H1 (cell line): ENCODE measurements around the gene SLC48A1. TPM values are rescaled to one million over a fixed set of nuclear protein-coding genes. Genes with fewer than 3 reads are reported as not detected.
A peak's percentile ranks its signal among the peaks of the same experiment; 100 is the strongest.

Experiments used
- CTCF ChIA-PET: fragments of 300-600 bp; sonication (Branson Sonifier 250); formaldehyde crosslinking; loops from one replicate; lab custom pipeline; 2021; ENCODE audit not compliant: partially characterized antibody; lab: Charles Lee
- POLR2A ChIA-PET: fragments of 300-600 bp; sonication (Branson Sonifier 250); formaldehyde crosslinking; loops from one replicate; lab custom pipeline; 2021; ENCODE audit warnings: inconsistent platforms; ENCODE audit not compliant: partially characterized antibody; lab: Charles Lee
- DNase-seq, 2 experiments: peaks; one replicate each; pipeline versions ENCODE4 v3.0.0 to v3.0.0-alpha.2; 2010 to 2022; ENCODE audit warnings: low spot score in 2 of 2, low read depth in 1 of 2, mixed read lengths in 1 of 2
- FAIRE-seq: peaks from 2 replicates; lab custom pipeline; 2011; peaks lifted over from hg19 to GRCh38; lab: Jason Lieb, UNC
- H2AFZ ChIP-seq: 2 replicates; pipeline ENCODE4 v1.8.1; 2012; ENCODE audit warnings: low read length, inconsistent platforms
- H2AK5ac ChIP-seq: 2 replicates; pipeline ENCODE4 v1.6.1; 2013; ENCODE audit warnings: low read depth, low read length
- H2BK120ac ChIP-seq: replicated peaks from 2 replicates; pipeline ENCODE3; 2013; ENCODE audit warnings: low read depth, low read length, inconsistent platforms
- H2BK12ac ChIP-seq: 2 replicates; pipeline ENCODE4 v1.6.1; 2013; ENCODE audit warnings: low read depth, low read length
- H2BK15ac ChIP-seq: 2 replicates; pipeline ENCODE4 v1.6.1; 2013; ENCODE audit warnings: low read length
- H2BK20ac ChIP-seq: 2 replicates; pipeline ENCODE4 v1.6.1; 2013; ENCODE audit warnings: low read length
- H2BK5ac ChIP-seq: 2 replicates; pipeline ENCODE4 v1.6.1; 2013; ENCODE audit warnings: low read depth, low read length
- H3K14ac ChIP-seq: 2 replicates; pipeline ENCODE4 v1.6.1; 2013; ENCODE audit warnings: inconsistent platforms; ENCODE audit not compliant: insufficient read length
- H3K18ac ChIP-seq: 2 replicates; pipeline ENCODE4 v1.6.1; 2013; ENCODE audit warnings: low read length; ENCODE audit errors: extremely low read depth
- H3K23ac ChIP-seq: 2 replicates; pipeline ENCODE4 v1.6.1; 2013; ENCODE audit warnings: inconsistent platforms; ENCODE audit not compliant: insufficient read length
- H3K23me2 ChIP-seq: 2 replicates; pipeline ENCODE4 v1.6.1; 2013; ENCODE audit warnings: low read depth, low read length
- H3K27ac ChIP-seq: 2 replicates; pipeline ENCODE4 v1.6.1; 2011; ENCODE audit warnings: low read depth, low read length, inconsistent platforms
- H3K27me3 ChIP-seq, 4 experiments: replicated peaks in 1 of 4; 1 replicate in 1 of 4; 2 replicates in 3 of 4; pipeline versions ENCODE4 v1.6.1 to v1.8.1; 2011 to 2013; ENCODE audit warnings: low read length in 3 of 4, mild to moderate bottlenecking in 3 of 4, inconsistent platforms in 2 of 4, mixed read lengths in 2 of 4, moderate library complexity in 1 of 4; ENCODE audit not compliant: control insufficient read depth in 3 of 4, insufficient read depth in 3 of 4; ENCODE audit errors: extremely low read depth in 1 of 4
- H3K36me3 ChIP-seq, 4 experiments: 2 replicates each; pipeline versions ENCODE4 v1.6.1 to v1.8.1; 2011 to 2013; ENCODE audit warnings: mild to moderate bottlenecking in 4 of 4, low read length in 3 of 4, moderate library complexity in 2 of 4, control low read depth in 1 of 4, inconsistent platforms in 1 of 4; ENCODE audit not compliant: insufficient read depth in 4 of 4, control insufficient read depth in 2 of 4
- H3K4ac ChIP-seq: replicated peaks from 2 replicates; pipeline ENCODE3; 2013; ENCODE audit warnings: low read length, low read depth, mixed read lengths, inconsistent platforms; ENCODE audit not compliant: insufficient read length
- H3K4me1 ChIP-seq, 4 experiments: replicated peaks in 1 of 4; 1 replicate in 1 of 4; 2 replicates in 3 of 4; pipeline versions ENCODE4 v1.6.1 to v1.8.1; 2011 to 2013; ENCODE audit warnings: low read length in 3 of 4, inconsistent platforms in 2 of 4, mixed read lengths in 1 of 4; ENCODE audit not compliant: insufficient read depth in 4 of 4, control insufficient read depth in 3 of 4
- H3K4me2 ChIP-seq, 2 experiments: 2 replicates each; pipeline versions ENCODE4 v1.6.1 to v1.8.1; 2011 to 2013; ENCODE audit warnings: low read depth in 2 of 2, low read length in 2 of 2, control low read depth in 1 of 2, inconsistent platforms in 1 of 2, mild to moderate bottlenecking in 1 of 2; ENCODE audit not compliant: insufficient read depth in 1 of 2
- H3K4me3 ChIP-seq, 4 experiments: fragments of 200-600, 300-600 bp in 1 of 4; sonication (generic), shearing (Covaris generic), sonication (Bioruptor Twin) in 1 of 4; 2 replicates each; pipeline versions ENCODE4 v1.5.1 to v1.8.1; 2011 to 2016; ENCODE audit warnings: low read length in 4 of 4, low read depth in 3 of 4, control low read depth in 2 of 4, inconsistent platforms in 2 of 4, mild to moderate bottlenecking in 2 of 4, mixed read lengths in 1 of 4, moderate library complexity in 1 of 4; ENCODE audit not compliant: insufficient read depth in 2 of 4; ENCODE audit errors: extremely low read depth in 1 of 4
- H3K56ac ChIP-seq: replicated peaks from 2 replicates; pipeline ENCODE3; 2013; ENCODE audit warnings: low read depth, mild to moderate bottlenecking, mixed read lengths, low read length, inconsistent platforms; ENCODE audit not compliant: insufficient read length
- H3K79me1 ChIP-seq: 2 replicates; pipeline ENCODE4 v1.6.1; 2013; ENCODE audit warnings: low read depth, low read length, control low read depth
- H3K79me2 ChIP-seq, 2 experiments: 2 replicates each; pipeline versions ENCODE4 v1.6.1 to v1.8.1; 2012 to 2013; ENCODE audit warnings: low read length in 2 of 2, mild to moderate bottlenecking in 2 of 2, inconsistent platforms in 1 of 2; ENCODE audit not compliant: insufficient read depth in 2 of 2, control insufficient read depth in 1 of 2
- H3K9ac ChIP-seq, 4 experiments: replicated peaks in 1 of 4; 1 replicate in 1 of 4; 2 replicates in 3 of 4; pipeline versions ENCODE4 v1.6.1 to v1.8.1; 2011 to 2013; ENCODE audit warnings: low read depth in 3 of 4, low read length in 3 of 4, control low read depth in 2 of 4, mild to moderate bottlenecking in 2 of 4, moderate library complexity in 2 of 4, inconsistent platforms in 1 of 4; ENCODE audit errors: extremely low read depth in 1 of 4
- H3K9me3 ChIP-seq, 2 experiments: 2 replicates each; pipeline versions ENCODE4 v1.6.1 to v1.8.1; 2012 to 2013; ENCODE audit warnings: mild to moderate bottlenecking in 2 of 2, moderate library complexity in 2 of 2, control low read depth in 1 of 2, inconsistent platforms in 1 of 2, low read depth in 1 of 2, low read length in 1 of 2, mixed read lengths in 1 of 2; ENCODE audit not compliant: insufficient read depth in 2 of 2
- H4K20me1 ChIP-seq, 2 experiments: replicated peaks in 1 of 2; 2 replicates each; pipeline versions ENCODE3 to v1.8.1; 2011 to 2013; ENCODE audit warnings: inconsistent platforms in 2 of 2, low read length in 2 of 2, mild to moderate bottlenecking in 1 of 2; ENCODE audit not compliant: insufficient read depth in 2 of 2, control insufficient read depth in 1 of 2
- H4K5ac ChIP-seq: 2 replicates; pipeline ENCODE4 v1.6.1; 2013; ENCODE audit warnings: low read length, low read depth, mixed read lengths, inconsistent platforms; ENCODE audit not compliant: insufficient read length
- H4K8ac ChIP-seq: 2 replicates; pipeline ENCODE4 v1.8.0; 2013; ENCODE audit warnings: mild to moderate bottlenecking, moderate library complexity, low read length, inconsistent platforms; ENCODE audit not compliant: insufficient read depth; ENCODE audit errors: extremely low read depth
- H4K91ac ChIP-seq: replicated peaks from 2 replicates; pipeline ENCODE3; 2013; ENCODE audit warnings: low read length, mixed read lengths, inconsistent platforms; ENCODE audit not compliant: insufficient read length
- CTCF ChIP-seq, 3 experiments: IDR thresholded peaks; 1 replicate in 2 of 3; 2 replicates in 1 of 3; pipeline versions ENCODE4 v1.5.1 to v1.6.1; 2011; ENCODE audit warnings: low read length in 3 of 3, mild to moderate bottlenecking in 3 of 3, inconsistent platforms in 2 of 3, low read depth in 1 of 3, moderate library complexity in 1 of 3; ENCODE audit not compliant: insufficient read depth in 1 of 3; ENCODE audit errors: control extremely low read depth in 1 of 3
- EP300 ChIP-seq, 2 experiments: IDR thresholded peaks; 1 replicate in 1 of 2; 2 replicates in 1 of 2; pipeline ENCODE4 v1.6.1; 2011 to 2012; ENCODE audit warnings: low read depth in 2 of 2, low read length in 2 of 2, mild to moderate bottlenecking in 2 of 2, borderline replicate concordance in 1 of 2, inconsistent platforms in 1 of 2, moderate library complexity in 1 of 2
- JUN ChIP-seq: IDR thresholded peaks from 2 replicates; pipeline ENCODE4 v1.6.1; 2011; ENCODE audit warnings: low read depth, mild to moderate bottlenecking, improper control_type of control experiment, low read length
- RAD21 ChIP-seq, 2 experiments: IDR thresholded peaks in 1 of 2; conservative IDR thresholded peaks in 1 of 2; 2 replicates each; pipeline ENCODE4 v1.6.1; 2011; ENCODE audit warnings: low read depth in 2 of 2, low read length in 2 of 2, improper control_type of control experiment in 1 of 2, inconsistent platforms in 1 of 2, mild to moderate bottlenecking in 1 of 2, moderate library complexity in 1 of 2
- SAP30 ChIP-seq: fragments of 300-600 bp; sonication (generic); IDR thresholded peaks from 2 replicates; pipeline ENCODE4 v1.7.1; 2012; ENCODE audit warnings: low read length, moderate library complexity, mild to moderate bottlenecking, inconsistent platforms; ENCODE audit not compliant: insufficient read depth, insufficient replicate concordance
- WGBS, 2 experiments: shearing (Covaris generic) in 1 of 2; methylation state at CpG; one replicate each; pipeline versions ENCODE4 v1.1.6 to v1.1.7; 2013 to 2015; ENCODE audit warnings: low lambda C conversion rate in 2 of 2, mixed read lengths in 2 of 2, inconsistent platforms in 1 of 2, low coverage in 1 of 2, missing lambda C conversion rate in 1 of 2; ENCODE audit not compliant: insufficient replicate concordance in 2 of 2, insufficient coverage in 1 of 2, insufficient read length in 1 of 2; ENCODE audit errors: extremely low coverage in 1 of 2, missing lambda C conversion rate in 1 of 2; 5-methylcytosine and 5-hydroxymethylcytosine counted together
- polyA plus RNA-seq, 7 experiments: library from polyadenylated mRNA; depleted of rRNA in 3 of 7; stranded (reverse) in 5 of 7; unstranded in 2 of 7; fragments of >200 nt in 5 of 7; fragments of 200-250 nt in 2 of 7; gene quantifications; 1 replicate in 5 of 7; 2 replicates in 1 of 7; 4 replicates in 1 of 7; pipeline versions ENCODE4 v1.2.1 to v1.2.3, GENCODE V29; 2011 to 2013; ENCODE audit warnings: missing spikeins in 2 of 7, mixed read lengths in 2 of 7
- total RNA-seq: library from RNA; stranded (reverse); fragmentation: NEBNext Ultra II Directional; extraction: Animal tissue kit (Norgen Biotek cat#: 25700); gene quantifications from 2 replicates; pipeline ENCODE4 v1.2.1, GENCODE V29; 2021

SLC48A1 gene
- total and polyA plus RNA-seq, 2 of the 8 experiments (the other 6 are each of a cell fraction or from before 2014, with no cell fraction given) = 9.5 to 14.1 TPM

- Histone ChIP-seq H2BK120ac (no peak overlapping the region), H3K79me1 (no peaks in the 10 kb centered on the region), H2BK5ac (no peak overlapping the region), H3K18ac (no peak overlapping the region), H3K14ac (no peak overlapping the region), H2BK15ac (no peak overlapping the region), H4K8ac (no peak overlapping the region), H3K9ac (no peak overlapping the region), H3K9me3 (no peaks in the 10 kb centered on the region), H3K79me2 (no peaks in the 10 kb centered on the region), H3K27ac (no peak overlapping the region), H2AK5ac (0 out of 2 replicates have a peak overlapping the region, but pooled peaks have one; percentile 11), H2AFZ (no peak overlapping the region), H3K23ac (no peak overlapping the region), H2BK20ac (no peak overlapping the region), H3K4ac (no peak overlapping the region), H3K4me1 (peaks cover 3 to 12% (median 9%) of the 10 kb centered on the region in 4 experiments; a peak in 5 of 7 replicates), H3K36me3 (no peaks in the 10 kb centered on the region), H3K23me2 (no peaks in the 10 kb centered on the region), H4K91ac (no peak overlapping the region), H3K4me2 (no peak overlapping the region), H3K4me3 (no peak overlapping the region), H4K5ac (no peak overlapping the region), H2BK12ac (no peak overlapping the region), H3K56ac (no peak overlapping the region), H3K27me3 (no peaks in the 10 kb centered on the region; a peak in 1 of 7 replicates), H4K20me1 (no peaks in the 10 kb centered on the region)
- TF ChIP-seq RAD21 (IDR thresholded peaks at IDR 0.05 in 1 of 2, conservative IDR thresholded peaks at IDR 0.05 in 1 of 2; ENCODE audit: low read depth in 2 of 2, low read length in 2 of 2) (peak; percentile 83 to 87), EP300 (IDR thresholded peaks at IDR 0.05; ENCODE audit: borderline replicate concordance in 1 of 2, low read depth in 2 of 2, low read length in 2 of 2) (no peak), SAP30 (no peak), CTCF (IDR thresholded peaks at IDR 0.05; ENCODE audit: control extremely low read depth in 1 of 3, insufficient read depth in 1 of 3, low read depth in 1 of 3, low read length in 3 of 3) (peak; percentile 63 to 89 (median 77)), JUN (no peak)
- CTCF ChIA-PET = interaction anchor here (0.6 to 58.8 kb wide), 23 partner anchors 11 to 1175 kb away, joined by 3 to 2442 read pairs (median 3); partner anchors contain the start of genes ENDOU, HDAC7, RAPGEF3 and RPAP3
- no peak for FAIRE-seq
- peak in 1 of 2 experiments; percentile 77 for DNase-seq
- 57% methylated on average over 4 of the region's 4 CpGs; no CpG with 5 or more reads in 1 of the 2 experiments for WGBS, 2 experiments
- POLR2A ChIA-PET = interaction anchor here (0.7 to 10.5 kb wide), 11 partner anchors 9 to 72 kb away, joined by 3 to 79 read pairs (median 4); partner anchors contain the start of genes RAPGEF3 and RPAP3
These were observed 5.8 kb upstream of the SLC48A1 start for GRCh38 chr12:47767216-47767724.
